ENCODE measurements around the gene KIDINS220.

- TF ChIP-seq, protein P1, sequence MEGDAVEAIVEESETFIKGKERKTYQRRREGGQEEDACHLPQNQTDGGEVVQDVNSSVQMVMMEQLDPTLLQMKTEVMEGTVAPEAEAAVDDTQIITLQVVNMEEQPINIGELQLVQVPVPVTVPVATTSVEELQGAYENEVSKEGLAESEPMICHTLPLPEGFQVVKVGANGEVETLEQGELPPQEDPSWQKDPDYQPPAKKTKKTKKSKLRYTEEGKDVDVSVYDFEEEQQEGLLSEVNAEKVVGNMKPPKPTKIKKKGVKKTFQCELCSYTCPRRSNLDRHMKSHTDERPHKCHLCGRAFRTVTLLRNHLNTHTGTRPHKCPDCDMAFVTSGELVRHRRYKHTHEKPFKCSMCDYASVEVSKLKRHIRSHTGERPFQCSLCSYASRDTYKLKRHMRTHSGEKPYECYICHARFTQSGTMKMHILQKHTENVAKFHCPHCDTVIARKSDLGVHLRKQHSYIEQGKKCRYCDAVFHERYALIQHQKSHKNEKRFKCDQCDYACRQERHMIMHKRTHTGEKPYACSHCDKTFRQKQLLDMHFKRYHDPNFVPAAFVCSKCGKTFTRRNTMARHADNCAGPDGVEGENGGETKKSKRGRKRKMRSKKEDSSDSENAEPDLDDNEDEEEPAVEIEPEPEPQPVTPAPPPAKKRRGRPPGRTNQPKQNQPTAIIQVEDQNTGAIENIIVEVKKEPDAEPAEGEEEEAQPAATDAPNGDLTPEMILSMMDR (IDR thresholded peaks at IDR 0.05), result no peak
- TF ChIP-seq POLR2A (IDR thresholded peaks at IDR 0.05) (no peak), EP300 (IDR thresholded peaks at IDR 0.05) (no peak)
Measured at GRCh38 chr2:8709611-8710010, 127.8 kb downstream of the KIDINS220 start.

All from ovary (tissue), 3 donors.